ENCODE measurements around the gene DGKG. TPM values are rescaled to one million over a fixed set of nuclear protein-coding genes. Genes with fewer than 3 reads are reported as not detected.

DGKG gene
- total and polyA plus RNA-seq, 2 of the 8 experiments (the other 6 are each of a cell fraction or from before 2014, with no cell fraction given): 0.30 to 0.48 TPM

- Histone ChIP-seq H3K36me3 (ENCODE audit: control insufficient read depth in 2 of 4, insufficient read depth in 4 of 4, low read length in 3 of 4) (no peaks in the 10 kb centered on the region), H3K79me1 (ENCODE audit: low read depth, low read length) (no peaks in the 10 kb centered on the region), H4K20me1 (replicated peaks in 1 of 2; ENCODE audit: control insufficient read depth in 1 of 2, insufficient read depth in 2 of 2, low read length in 2 of 2) (peaks cover 0 to 1% of the 10 kb centered on the region in 2 experiments), H2BK12ac (ENCODE audit: low read depth, low read length) (no peak overlapping the region), H3K27me3 (replicated peaks in 1 of 4; ENCODE audit: control insufficient read depth in 3 of 4, extremely low read depth in 1 of 4, insufficient read depth in 3 of 4, low read length in 3 of 4) (no peaks in the 10 kb centered on the region), H3K9me3 (ENCODE audit: insufficient read depth in 2 of 2, low read depth in 1 of 2, low read length in 1 of 2) (no peaks in the 10 kb centered on the region), H2BK120ac (replicated peaks; ENCODE audit: low read depth, low read length) (no peak overlapping the region), H3K56ac (replicated peaks; ENCODE audit: insufficient read length, low read depth, low read length) (no peak overlapping the region), H4K5ac (ENCODE audit: insufficient read length, low read depth, low read length) (no peak overlapping the region), H3K23me2 (ENCODE audit: low read depth, low read length) (0 out of 2 replicates have a peak, but pooled peaks cover 2% of the 10 kb centered on the region), H2BK15ac (ENCODE audit: low read length) (no peak overlapping the region), H4K91ac (replicated peaks; ENCODE audit: insufficient read length, low read length) (no peak overlapping the region), H2AFZ (ENCODE audit: low read length) (no peak overlapping the region), H3K4me1 (replicated peaks in 1 of 4; ENCODE audit: control insufficient read depth in 3 of 4, insufficient read depth in 4 of 4, low read length in 3 of 4) (no peaks in the 10 kb centered on the region), H3K4me2 (ENCODE audit: insufficient read depth in 1 of 2, low read depth in 2 of 2, low read length in 2 of 2) (no peak overlapping the region), H2BK20ac (ENCODE audit: low read length) (no peak overlapping the region), H2BK5ac (ENCODE audit: low read depth, low read length) (no peak overlapping the region), H3K9ac (replicated peaks in 1 of 4; ENCODE audit: extremely low read depth in 1 of 4, low read depth in 3 of 4, low read length in 3 of 4) (no peak overlapping the region), H2AK5ac (ENCODE audit: low read depth, low read length) (no peak overlapping the region), H3K18ac (ENCODE audit: extremely low read depth, low read length) (no peak overlapping the region), H3K27ac (ENCODE audit: low read depth, low read length) (no peak overlapping the region), H3K4me3 (ENCODE audit: extremely low read depth in 1 of 4, insufficient read depth in 2 of 4, low read depth in 3 of 4, low read length in 4 of 4) (no peak overlapping the region), H3K14ac (ENCODE audit: insufficient read length) (no peak overlapping the region), H4K8ac (ENCODE audit: extremely low read depth, insufficient read depth, low read length) (no peak overlapping the region), H3K23ac (ENCODE audit: insufficient read length) (no peak overlapping the region), H3K79me2 (ENCODE audit: control insufficient read depth in 1 of 2, insufficient read depth in 2 of 2, low read length in 2 of 2) (no peaks in the 10 kb centered on the region), H3K4ac (replicated peaks; ENCODE audit: insufficient read length, low read depth, low read length) (no peak overlapping the region)
- POLR2A ChIA-PET (ENCODE audit: partially characterized antibody): no interaction called here
- no peak for TF ChIP-seq JUND (IDR thresholded peaks at IDR 0.05; ENCODE audit: low read length)
- CTCF ChIA-PET (ENCODE audit: partially characterized antibody): no interaction called here
- FAIRE-seq (no peak), DNase-seq (ENCODE audit: low read depth in 1 of 2, low spot score in 2 of 2) (no peak)
- 91% methylated on average over 2 of the region's 2 CpGs; no CpG with 5 or more reads in 1 of the 2 experiments for WGBS, 2 experiments (ENCODE audit: extremely low coverage in 1 of 2, insufficient coverage in 1 of 2, insufficient read length in 1 of 2, insufficient replicate concordance in 2 of 2, low coverage in 1 of 2, low lambda C conversion rate in 2 of 2, missing lambda C conversion rate in 1 of 2)
These were observed 207.4 kb downstream of the DGKG start for GRCh38 chr3:186154641-186155040.
